Adrenal gland (tissue), 5 donors: ENCODE measurements around the gene ALPG.

Experiments
- POLR2A ChIP-seq, 2 donors: fragments of 450-650 bp; IDR thresholded peaks; one replicate each; pipeline ENCODE4 v1.6.1; 2017; ENCODE audit warnings: antibody characterized with exemption in 2 of 2, mild to moderate bottlenecking in 2 of 2, moderate library complexity in 1 of 2
- TF ChIP-seq, protein P1 (sequence below), 6 experiments: fragments of 450-650 bp in 4 of 6; fragments of 200-600 bp in 2 of 6; sonication (generic) in 1 of 6; IDR thresholded peaks; 1 replicate in 5 of 6; 2 replicates in 1 of 6; pipeline versions ENCODE4 v1.5.1 to v1.8.0; 2016 to 2021; ENCODE audit warnings: antibody characterized with exemption in 6 of 6, mild to moderate bottlenecking in 2 of 6, moderate library complexity in 1 of 6
- donor health status: DM: no; HTN: no; CAD: no.

DNA sequence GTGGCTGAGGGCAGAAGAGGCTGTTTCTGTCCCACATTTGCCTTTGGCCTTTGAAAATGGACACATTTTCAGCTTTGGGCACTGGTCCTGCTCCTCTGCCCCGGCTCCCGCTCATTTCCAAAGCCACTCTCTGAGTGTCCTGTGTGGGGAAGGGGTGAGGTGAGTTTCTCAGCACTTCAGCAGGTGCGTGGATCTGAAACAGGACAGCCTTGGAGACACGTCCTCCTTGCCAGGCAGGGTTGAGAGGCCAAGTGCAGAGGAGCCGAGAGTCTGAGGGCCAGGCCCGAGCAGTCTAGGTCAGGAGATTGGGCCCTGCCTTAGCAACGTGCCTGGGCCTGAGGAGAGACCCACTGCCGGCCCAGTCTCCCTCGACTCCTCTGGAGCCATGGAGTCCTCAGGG, 27.4 kb downstream of the ALPG start:
- no peak for TF ChIP-seq POLR2A (IDR thresholded peaks at IDR 0.05)
- TF ChIP-seq, protein P1, sequence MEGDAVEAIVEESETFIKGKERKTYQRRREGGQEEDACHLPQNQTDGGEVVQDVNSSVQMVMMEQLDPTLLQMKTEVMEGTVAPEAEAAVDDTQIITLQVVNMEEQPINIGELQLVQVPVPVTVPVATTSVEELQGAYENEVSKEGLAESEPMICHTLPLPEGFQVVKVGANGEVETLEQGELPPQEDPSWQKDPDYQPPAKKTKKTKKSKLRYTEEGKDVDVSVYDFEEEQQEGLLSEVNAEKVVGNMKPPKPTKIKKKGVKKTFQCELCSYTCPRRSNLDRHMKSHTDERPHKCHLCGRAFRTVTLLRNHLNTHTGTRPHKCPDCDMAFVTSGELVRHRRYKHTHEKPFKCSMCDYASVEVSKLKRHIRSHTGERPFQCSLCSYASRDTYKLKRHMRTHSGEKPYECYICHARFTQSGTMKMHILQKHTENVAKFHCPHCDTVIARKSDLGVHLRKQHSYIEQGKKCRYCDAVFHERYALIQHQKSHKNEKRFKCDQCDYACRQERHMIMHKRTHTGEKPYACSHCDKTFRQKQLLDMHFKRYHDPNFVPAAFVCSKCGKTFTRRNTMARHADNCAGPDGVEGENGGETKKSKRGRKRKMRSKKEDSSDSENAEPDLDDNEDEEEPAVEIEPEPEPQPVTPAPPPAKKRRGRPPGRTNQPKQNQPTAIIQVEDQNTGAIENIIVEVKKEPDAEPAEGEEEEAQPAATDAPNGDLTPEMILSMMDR (IDR thresholded peaks at IDR 0.05) = no peak
